ENCODE measurements around the gene PRELID3B.
A peak's percentile ranks its signal among the peaks of the same experiment; 100 is the strongest.

Gene PRELID3B

DNA sequence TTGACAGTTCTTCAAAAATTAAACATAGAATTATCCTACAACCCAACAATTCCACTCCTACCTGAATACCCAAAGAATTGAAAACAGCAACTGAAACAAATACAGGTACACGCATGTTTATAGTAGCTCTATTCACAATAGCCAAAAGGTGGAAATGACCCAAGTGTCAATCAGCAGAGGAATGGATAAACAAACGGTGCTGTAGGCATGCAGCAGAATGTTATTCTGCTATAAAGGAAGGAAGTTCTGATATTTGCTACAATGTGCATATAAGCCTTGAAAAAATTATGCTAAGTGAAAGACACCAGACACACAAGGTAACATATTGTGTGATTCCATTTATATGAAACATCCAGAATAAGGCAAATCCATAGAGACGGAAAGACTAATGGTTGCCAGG, 38.5 kb upstream of the PRELID3B start:
- TF ChIP-seq, protein P1, sequence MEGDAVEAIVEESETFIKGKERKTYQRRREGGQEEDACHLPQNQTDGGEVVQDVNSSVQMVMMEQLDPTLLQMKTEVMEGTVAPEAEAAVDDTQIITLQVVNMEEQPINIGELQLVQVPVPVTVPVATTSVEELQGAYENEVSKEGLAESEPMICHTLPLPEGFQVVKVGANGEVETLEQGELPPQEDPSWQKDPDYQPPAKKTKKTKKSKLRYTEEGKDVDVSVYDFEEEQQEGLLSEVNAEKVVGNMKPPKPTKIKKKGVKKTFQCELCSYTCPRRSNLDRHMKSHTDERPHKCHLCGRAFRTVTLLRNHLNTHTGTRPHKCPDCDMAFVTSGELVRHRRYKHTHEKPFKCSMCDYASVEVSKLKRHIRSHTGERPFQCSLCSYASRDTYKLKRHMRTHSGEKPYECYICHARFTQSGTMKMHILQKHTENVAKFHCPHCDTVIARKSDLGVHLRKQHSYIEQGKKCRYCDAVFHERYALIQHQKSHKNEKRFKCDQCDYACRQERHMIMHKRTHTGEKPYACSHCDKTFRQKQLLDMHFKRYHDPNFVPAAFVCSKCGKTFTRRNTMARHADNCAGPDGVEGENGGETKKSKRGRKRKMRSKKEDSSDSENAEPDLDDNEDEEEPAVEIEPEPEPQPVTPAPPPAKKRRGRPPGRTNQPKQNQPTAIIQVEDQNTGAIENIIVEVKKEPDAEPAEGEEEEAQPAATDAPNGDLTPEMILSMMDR (conservative IDR thresholded peaks at IDR 0.05; ENCODE audit: control insufficient read depth, insufficient read depth, low read depth, low read length), result no peak
- DNase-seq (ENCODE audit: low read depth), result no peak
- H3K4me3 ChIP-seq (ENCODE audit: control insufficient read depth, low read depth, low read length), result no peak overlapping the region

- DNase-seq (ENCODE audit: low read depth), result no peak
- no peak overlapping the region for H3K4me3 ChIP-seq (ENCODE audit: control insufficient read depth, low read depth, low read length)
- TF ChIP-seq, protein P1 (conservative IDR thresholded peaks at IDR 0.05; ENCODE audit: control insufficient read depth, insufficient read depth, low read depth, low read length), result no peak
These were observed 35.6 kb upstream of the PRELID3B start for GRCh38 chr20:59078231-59078630.

- TF ChIP-seq, protein P1 (conservative IDR thresholded peaks at IDR 0.05; ENCODE audit: control insufficient read depth, insufficient read depth, low read depth, low read length), result no peak
- no peak overlapping the region for H3K4me3 ChIP-seq (ENCODE audit: control insufficient read depth, low read depth, low read length)
- no peak for DNase-seq (ENCODE audit: low read depth)
These were observed 35.1 kb upstream of the PRELID3B start for GRCh38 chr20:59077705-59078104.

GRCh38 chr20:59075934-59076508, 33.4 kb upstream of the PRELID3B start:
- no peak overlapping the region for H3K4me3 ChIP-seq (ENCODE audit: control insufficient read depth, low read depth, low read length)
- DNase-seq (ENCODE audit: low read depth), result no peak
- TF ChIP-seq, protein P1 (conservative IDR thresholded peaks at IDR 0.05; ENCODE audit: control insufficient read depth, insufficient read depth, low read depth, low read length), result no peak

DNA sequence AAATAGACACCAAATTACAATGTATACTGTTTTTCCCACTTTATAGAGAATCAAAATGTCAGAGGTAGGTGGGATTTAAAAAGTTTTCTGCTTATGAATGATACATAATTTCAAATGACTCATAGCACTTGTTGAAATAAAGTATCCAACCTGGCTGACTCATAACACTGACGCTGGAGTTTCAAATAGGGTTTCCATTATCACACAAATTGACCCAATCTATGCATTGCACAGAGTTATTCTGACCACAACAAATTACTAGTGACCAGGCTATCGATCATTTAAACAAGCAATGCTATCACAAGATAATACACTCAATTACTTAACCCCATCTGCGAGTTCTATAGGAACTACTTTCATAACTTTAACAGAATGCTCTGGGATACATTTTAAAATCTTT, 31.9 kb upstream of the PRELID3B start:
- H3K4me3 ChIP-seq (ENCODE audit: control insufficient read depth, low read depth, low read length), result no peak overlapping the region
- TF ChIP-seq, protein P1 (conservative IDR thresholded peaks at IDR 0.05; ENCODE audit: control insufficient read depth, insufficient read depth, low read depth, low read length), result no peak
- peak; percentile 40 for DNase-seq (ENCODE audit: low read depth)

GRCh38 chr20:59073582-59073981, 31.0 kb upstream of the PRELID3B start:
- H3K4me3 ChIP-seq (ENCODE audit: control insufficient read depth, low read depth, low read length), result no peak overlapping the region
- TF ChIP-seq, protein P1 (conservative IDR thresholded peaks at IDR 0.05; ENCODE audit: control insufficient read depth, insufficient read depth, low read depth, low read length), result no peak
- no peak for DNase-seq (ENCODE audit: low read depth)

- no peak overlapping the region for H3K4me3 ChIP-seq (ENCODE audit: control insufficient read depth, low read depth, low read length)
- TF ChIP-seq, protein P1 (conservative IDR thresholded peaks at IDR 0.05; ENCODE audit: control insufficient read depth, insufficient read depth, low read depth, low read length), result no peak
- no peak for DNase-seq (ENCODE audit: low read depth)
These were observed 28.6 kb upstream of the PRELID3B start for GRCh38 chr20:59071216-59071615.

Data from fibroblast of mammary gland (primary cell).